WTC11 (cell line): Measurements from ENCODE around the gene MIEF2.

Experiments used
- ATF2 ChIP-seq: sonication (generic); formaldehyde crosslinking; IDR thresholded peaks from 2 replicates; pipeline ENCODE4 v1.8.1; 2022; ENCODE audit warnings: low read depth, missing genetic modification reagents, borderline replicate concordance
- CBFB ChIP-seq: sonication (generic); formaldehyde crosslinking; IDR thresholded peaks from 2 replicates; pipeline ENCODE4 v1.8.1; 2022; ENCODE audit warnings: mild to moderate bottlenecking, low read depth, missing genetic modification reagents
- CREM ChIP-seq: sonication (generic); formaldehyde crosslinking; IDR thresholded peaks from 2 replicates; pipeline ENCODE4 v1.8.1; 2022; ENCODE audit warnings: mild to moderate bottlenecking, missing genetic modification reagents, moderate library complexity
- CTCF ChIP-seq: fragments of 200-600 bp; IDR thresholded peaks from 2 replicates; pipeline ENCODE4 v1.8.0; 2022; ENCODE audit warnings: antibody characterized with exemption
- ESRRA ChIP-seq: sonication (generic); formaldehyde crosslinking; IDR thresholded peaks from 2 replicates; pipeline ENCODE4 v1.8.1; 2022; ENCODE audit warnings: mild to moderate bottlenecking, missing genetic modification reagents, borderline replicate concordance
- ZMAT4 ChIP-seq: fragments of 250-450 bp; sonication (Bioruptor Pico); IDR thresholded peaks from 2 replicates; pipeline ENCODE4 v1.9.0; 2021; ENCODE audit warnings: mild to moderate bottlenecking
- ZNF219 ChIP-seq: sonication (generic); formaldehyde crosslinking; IDR thresholded peaks from 2 replicates; pipeline ENCODE4 v1.8.0; 2023; ENCODE audit warnings: missing genetic modification reagents, mild to moderate bottlenecking, borderline replicate concordance
- ZNF263 ChIP-seq: sonication (generic); formaldehyde crosslinking; IDR thresholded peaks from 2 replicates; pipeline ENCODE4 v1.8.1; 2022; ENCODE audit warnings: low read depth, mild to moderate bottlenecking, moderate library complexity, missing genetic modification reagents

GRCh38 chr17:18231164-18231563 is 29.3 kb upstream of the MIEF2 start:
- TF ChIP-seq CTCF: no peak
- TF ChIP-seq ESRRA (CRISPR knock-in tag): no peak
- TF ChIP-seq ATF2: no peak
- no peak for TF ChIP-seq CBFB (CRISPR knock-in tag)
- TF ChIP-seq ZMAT4 (CRISPR knock-in tag): no peak
- no peak for TF ChIP-seq ZNF219 (CRISPR knock-in tag)
- no peak for TF ChIP-seq CREM (CRISPR knock-in tag)
- no peak for TF ChIP-seq ZNF263 (CRISPR knock-in tag)
